Vagina (tissue), 2 donors: Measurements from ENCODE around the gene NPW. TPM values are rescaled to one million over a fixed set of nuclear protein-coding genes. Genes with fewer than 3 reads are reported as not detected.
A peak's percentile ranks its signal among the peaks of the same experiment; 100 is the strongest.

Experiments
- DNase-seq, 2 donors: peaks; one replicate each; pipeline ENCODE4 v3.0.0-alpha.2; 2017; ENCODE audit errors: extremely low spot score in 2 of 2
- H3K27ac ChIP-seq: fragments of 200-600 bp; sonication (generic); one replicate; pipeline ENCODE4 v1.5.1; 2019
- H3K27me3 ChIP-seq: fragments of 200-600 bp; sonication (generic); one replicate; pipeline ENCODE4 v1.5.1; 2019
- H3K36me3 ChIP-seq, 2 donors: fragments of 200-600 bp; sonication (generic); one replicate each; pipeline ENCODE4 v1.5.1; 2017 to 2019
- H3K4me1 ChIP-seq: fragments of 200-600 bp; sonication (generic); one replicate; pipeline ENCODE4 v1.5.1; 2019
- H3K4me3 ChIP-seq, 2 donors: fragments of 200-600 bp; sonication (generic); 1 replicate in 1 of 2; 2 replicates in 1 of 2; pipeline ENCODE4 v1.5.1; 2016 to 2019
- H3K9me3 ChIP-seq: fragments of 200-600 bp; sonication (generic); one replicate; pipeline ENCODE4 v1.5.1; 2019
- POLR2A ChIP-seq, 2 donors: fragments of 450-650 bp; IDR thresholded peaks; one replicate each; pipeline ENCODE4 v1.6.1; 2017; ENCODE audit warnings: antibody characterized with exemption in 2 of 2, mild to moderate bottlenecking in 2 of 2, moderate library complexity in 2 of 2
- POLR2AphosphoS5 ChIP-seq, 2 donors: sonication (generic); formaldehyde crosslinking; IDR thresholded peaks; one replicate each; pipeline ENCODE4 v1.9.0; 2017; ENCODE audit warnings: antibody characterized with exemption in 2 of 2, mild to moderate bottlenecking in 2 of 2, low read depth in 1 of 2; ENCODE audit not compliant: insufficient read depth in 1 of 2
- intact Hi-C: fragments of 100-400 bp; cut with DNase I; formaldehyde crosslinking; loops from one replicate; pipeline ENCODE4 v1.15.1; 2023
- total RNA-seq: library from RNA; depleted of rRNA; stranded (reverse); fragments of >200 nt; gene quantifications from one replicate; pipeline ENCODE4 v1.2.3, GENCODE V29; 2016
- TF ChIP-seq, protein P1 (sequence below), 3 experiments: fragments of 450-650 bp in 2 of 3; fragments of 200-600 bp in 1 of 3; sonication (generic) in 1 of 3; IDR thresholded peaks; one replicate each; pipeline ENCODE4 v1.5.1; 2017 to 2019; ENCODE audit warnings: antibody characterized with exemption in 3 of 3, mild to moderate bottlenecking in 2 of 3, moderate library complexity in 2 of 3

NPW gene
- total RNA-seq, 1 donor from 2014 or later: not detected

DNA sequence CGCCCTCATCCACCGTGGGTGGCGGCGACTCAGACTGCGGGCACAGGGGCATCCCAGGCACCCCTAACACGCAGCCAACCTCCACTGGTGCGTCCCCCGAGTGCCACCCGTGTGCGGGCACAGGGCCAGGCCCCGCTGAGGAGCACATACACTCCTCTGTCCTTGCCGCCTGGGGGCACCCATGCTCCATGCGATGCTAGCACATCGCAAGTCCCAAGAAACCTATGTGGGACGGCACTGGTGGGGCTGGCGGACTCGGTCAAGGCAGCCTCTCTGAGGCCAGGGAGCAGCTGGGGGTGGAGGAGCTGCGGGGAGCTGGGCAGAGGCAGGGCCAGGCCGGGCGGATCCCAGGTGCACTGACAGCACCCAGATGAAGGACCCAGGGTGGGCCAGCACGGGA lies 13.9 kb upstream of the NPW start:
- no peak for TF ChIP-seq POLR2A (IDR thresholded peaks at IDR 0.05)
- no peak for TF ChIP-seq POLR2AphosphoS5 (IDR thresholded peaks at IDR 0.05; ENCODE audit: insufficient read depth in 1 of 2, low read depth in 1 of 2)
- TF ChIP-seq, protein P1, sequence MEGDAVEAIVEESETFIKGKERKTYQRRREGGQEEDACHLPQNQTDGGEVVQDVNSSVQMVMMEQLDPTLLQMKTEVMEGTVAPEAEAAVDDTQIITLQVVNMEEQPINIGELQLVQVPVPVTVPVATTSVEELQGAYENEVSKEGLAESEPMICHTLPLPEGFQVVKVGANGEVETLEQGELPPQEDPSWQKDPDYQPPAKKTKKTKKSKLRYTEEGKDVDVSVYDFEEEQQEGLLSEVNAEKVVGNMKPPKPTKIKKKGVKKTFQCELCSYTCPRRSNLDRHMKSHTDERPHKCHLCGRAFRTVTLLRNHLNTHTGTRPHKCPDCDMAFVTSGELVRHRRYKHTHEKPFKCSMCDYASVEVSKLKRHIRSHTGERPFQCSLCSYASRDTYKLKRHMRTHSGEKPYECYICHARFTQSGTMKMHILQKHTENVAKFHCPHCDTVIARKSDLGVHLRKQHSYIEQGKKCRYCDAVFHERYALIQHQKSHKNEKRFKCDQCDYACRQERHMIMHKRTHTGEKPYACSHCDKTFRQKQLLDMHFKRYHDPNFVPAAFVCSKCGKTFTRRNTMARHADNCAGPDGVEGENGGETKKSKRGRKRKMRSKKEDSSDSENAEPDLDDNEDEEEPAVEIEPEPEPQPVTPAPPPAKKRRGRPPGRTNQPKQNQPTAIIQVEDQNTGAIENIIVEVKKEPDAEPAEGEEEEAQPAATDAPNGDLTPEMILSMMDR (IDR thresholded peaks at IDR 0.05): no peak
- H3K27ac ChIP-seq: no peak overlapping the region
- peaks cover 0 to 27% of the 10 kb centered on the region in 2 donors for H3K36me3 ChIP-seq
- peaks cover 67% of the 10 kb centered on the region for H3K4me1 ChIP-seq
- H3K4me3 ChIP-seq: no peak overlapping the region
- intact Hi-C loops: no loop called here
- no peak for DNase-seq
- H3K27me3 ChIP-seq: no peaks in the 10 kb centered on the region
- no peaks in the 10 kb centered on the region for H3K9me3 ChIP-seq

DNA sequence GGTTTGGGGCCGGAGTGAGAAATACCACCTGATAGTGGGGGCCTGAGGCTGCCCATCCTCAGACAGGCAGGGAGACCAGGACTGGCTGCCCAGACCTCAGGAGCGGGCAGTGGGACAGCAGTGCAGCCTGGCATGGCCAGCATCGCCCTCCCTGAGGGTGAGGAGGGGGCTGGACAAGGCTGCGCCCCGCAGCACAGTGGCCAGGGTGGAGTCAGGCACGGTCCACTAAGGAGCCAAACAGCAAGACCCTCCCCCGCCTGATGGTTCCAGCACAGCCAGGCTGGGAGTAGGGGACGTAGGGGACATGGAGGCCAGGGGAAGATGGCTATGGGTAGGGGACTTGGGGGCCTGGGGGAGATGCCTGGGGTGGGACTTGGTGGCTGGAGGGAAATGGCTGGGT lies 13.3 kb upstream of the NPW start:
- H3K27me3 ChIP-seq: no peaks in the 10 kb centered on the region
- H3K36me3 ChIP-seq: peaks cover 0 to 21% of the 10 kb centered on the region in 2 donors
- no peaks in the 10 kb centered on the region for H3K9me3 ChIP-seq
- TF ChIP-seq, protein P1 (IDR thresholded peaks at IDR 0.05): no peak
- TF ChIP-seq POLR2AphosphoS5 (IDR thresholded peaks at IDR 0.05; ENCODE audit: insufficient read depth in 1 of 2, low read depth in 1 of 2) (no peak), POLR2A (IDR thresholded peaks at IDR 0.05) (no peak)
- DNase-seq: no peak
- H3K4me1 ChIP-seq: peaks cover 68% of the 10 kb centered on the region
- H3K4me3 ChIP-seq: no peak overlapping the region
- no peak overlapping the region for H3K27ac ChIP-seq
- intact Hi-C loops: no loop called here

DNA sequence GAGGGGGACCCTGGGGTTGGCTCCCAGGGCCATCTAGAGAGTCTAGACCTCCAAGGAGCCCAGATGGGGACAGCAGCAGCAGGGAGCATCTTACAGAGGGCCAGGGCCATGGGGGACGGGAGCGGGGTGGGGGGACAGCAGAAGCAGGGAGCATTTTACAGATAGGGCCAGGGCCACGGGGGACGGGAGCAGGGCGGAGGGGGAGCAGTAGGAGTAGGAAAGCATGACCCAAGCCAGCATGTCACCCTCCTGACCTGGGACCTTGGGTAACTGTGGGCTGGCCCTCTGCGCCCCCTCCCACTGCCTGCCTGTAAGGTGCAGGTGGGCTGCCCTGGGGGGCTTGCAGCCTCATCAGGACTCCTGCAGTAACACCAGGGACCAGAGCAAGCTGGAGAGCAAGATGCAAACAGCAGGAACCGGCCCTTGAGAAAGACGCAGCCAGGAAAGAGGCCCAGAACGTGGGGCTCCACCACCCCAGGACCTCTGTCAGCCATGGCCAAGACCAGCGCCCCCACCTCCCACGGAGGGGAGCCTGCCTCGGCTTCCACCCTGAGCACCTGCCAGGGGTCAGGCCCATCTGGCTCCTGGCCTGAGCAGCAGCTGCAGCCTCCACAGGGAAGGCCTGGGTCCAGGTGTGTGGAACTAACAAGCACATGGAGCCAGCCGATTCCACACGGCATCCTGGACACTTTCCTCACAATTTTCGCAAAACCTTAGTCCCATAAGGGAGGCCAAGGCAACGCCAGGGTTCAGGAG lies 12.3 kb upstream of the NPW start:
- H3K36me3 ChIP-seq: peaks cover 0 to 11% of the 10 kb centered on the region in 2 donors
- TF ChIP-seq, protein P1 (IDR thresholded peaks at IDR 0.05): no peak
- TF ChIP-seq POLR2AphosphoS5 (IDR thresholded peaks at IDR 0.05; ENCODE audit: insufficient read depth in 1 of 2, low read depth in 1 of 2) (no peak), POLR2A (IDR thresholded peaks at IDR 0.05) (no peak)
- peak overlapping the region in 1 of 2 donors; percentile 19 for H3K4me3 ChIP-seq
- no peaks in the 10 kb centered on the region for H3K9me3 ChIP-seq
- no peaks in the 10 kb centered on the region for H3K27me3 ChIP-seq
- DNase-seq: no peak
- H3K27ac ChIP-seq: peak overlapping the region; percentile 85
- intact Hi-C loops: no loop called here
- H3K4me1 ChIP-seq: peaks cover 68% of the 10 kb centered on the region

DNA sequence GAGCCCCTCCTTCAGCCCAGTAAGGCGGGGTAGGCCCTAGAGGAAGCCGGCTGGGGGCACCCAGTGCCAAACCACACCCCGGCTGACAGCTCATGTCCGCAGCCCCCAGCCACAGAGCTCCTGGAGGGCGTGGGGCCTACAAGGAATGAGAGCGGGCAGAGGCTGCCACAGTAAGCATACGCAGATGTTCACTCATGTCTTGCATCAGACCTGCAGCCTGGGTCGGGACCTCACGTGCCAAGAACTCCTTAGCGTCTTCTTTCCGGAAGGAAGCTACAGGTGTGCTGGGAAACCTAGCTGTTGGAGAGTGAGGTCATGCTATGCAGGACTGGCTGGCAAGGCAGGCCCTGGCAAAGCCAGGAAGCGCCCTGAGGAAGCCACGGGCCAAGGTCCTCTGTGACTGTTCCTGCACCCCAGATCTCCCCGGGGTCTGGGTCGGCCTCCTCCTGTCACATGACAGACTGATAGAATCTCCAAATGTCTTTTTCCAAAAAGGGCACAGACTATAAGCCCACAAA lies 11.5 kb upstream of the NPW start:
- no peaks in the 10 kb centered on the region for H3K9me3 ChIP-seq
- no peaks in the 10 kb centered on the region for H3K27me3 ChIP-seq
- no peak for DNase-seq
- H3K36me3 ChIP-seq: peaks cover 0 to 3% of the 10 kb centered on the region in 2 donors
- peak overlapping the region; percentile 19 to 94 for H3K4me3 ChIP-seq
- TF ChIP-seq POLR2A (IDR thresholded peaks at IDR 0.05): no peak
- peak; percentile 35 to 48 for TF ChIP-seq POLR2AphosphoS5 (IDR thresholded peaks at IDR 0.05; ENCODE audit: insufficient read depth in 1 of 2, low read depth in 1 of 2)
- TF ChIP-seq, protein P1 (IDR thresholded peaks at IDR 0.05): no peak
- intact Hi-C loops: no loop called here
- peaks cover 68% of the 10 kb centered on the region for H3K4me1 ChIP-seq
- peak overlapping the region; percentile 85 for H3K27ac ChIP-seq

DNA sequence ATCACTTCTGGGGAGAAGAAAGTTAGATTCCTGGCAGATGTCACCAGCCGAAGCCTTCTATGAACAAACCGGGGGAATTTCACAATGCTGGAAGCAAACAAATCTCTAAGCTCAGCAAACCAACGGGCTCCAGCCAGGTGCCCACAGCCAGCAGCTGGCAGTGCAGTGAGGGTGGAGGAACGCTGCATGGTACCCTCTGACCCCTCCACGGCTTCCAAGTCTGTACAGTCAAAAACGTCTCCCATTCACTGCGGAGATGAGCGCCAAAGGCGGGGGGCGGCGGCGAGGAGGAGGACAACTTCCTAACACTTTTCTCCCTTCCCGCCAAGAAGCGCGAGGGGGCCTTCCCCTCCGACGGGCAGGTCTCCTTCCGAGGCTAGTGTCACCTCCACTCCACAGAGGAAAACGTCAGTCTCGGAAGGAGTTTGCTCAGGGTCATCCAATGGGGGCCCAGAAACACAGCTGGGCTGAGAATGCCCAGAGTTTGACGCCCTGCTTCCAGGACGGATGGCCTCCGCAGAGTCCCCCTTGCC lies 10.9 kb upstream of the NPW start:
- Histone ChIP-seq H3K27ac (peak overlapping the region; percentile 85), H3K4me1 (peaks cover 63% of the 10 kb centered on the region), H3K36me3 (no peaks in the 10 kb centered on the region), H3K4me3 (peak overlapping the region; percentile 90 to 94), H3K9me3 (no peaks in the 10 kb centered on the region), H3K27me3 (no peaks in the 10 kb centered on the region)
- DNase-seq: no peak
- intact Hi-C loops: no loop called here
- no peak for TF ChIP-seq POLR2A (IDR thresholded peaks at IDR 0.05)
